K562 (cell line): ENCODE data around the gene RUSC1. TPM values are rescaled to one million over a fixed set of nuclear protein-coding genes. Genes with fewer than 3 reads are reported as not detected.

ENCODE experiments used
- ATAC-seq: fragments of 200-7000 bp; cut with Tn5 transposase; 3 replicates; pipeline ENCODE4 v1.9.1; 2020; ENCODE audit warnings: moderate library complexity
- BruUV-seq: library from RNA; stranded (reverse); fragments of 400-500 nt; replicated peaks from 2 replicates; lab custom pipeline; 2021; lab: Mats Ljungman, UMichigan
- CTCF ChIA-PET: fragments of 300-600 bp; formaldehyde crosslinking; extraction: SDS; loops from one replicate; lab custom pipeline; 2021; ENCODE audit warnings: low intra/inter-chr PET ratio; lab: Yijun Ruan, JAX
- POLR2A ChIA-PET: fragments of 300-600, 350-650 bp; sonication (Branson Sonifier 250); formaldehyde crosslinking; extraction: SDS; loops from one replicate; lab custom pipeline; 2021; ENCODE audit warnings: antibody characterized with exemption, inconsistent platforms; lab: Yijun Ruan, JAX
- DNase-seq, 4 experiments: peaks; one replicate each; pipeline versions ENCODE4 v3.0.0 to v3.0.0-alpha.2; 2011 to 2018; ENCODE audit warnings: low spot score in 3 of 4, mixed read lengths in 3 of 4; ENCODE audit errors: extremely low read depth in 1 of 4
- FAIRE-seq: peaks from 2 replicates; lab custom pipeline; 2011; peaks lifted over from hg19 to GRCh38; lab: Jason Lieb, UNC
- H2AFZ ChIP-seq: 2 replicates; pipeline ENCODE4 v1.6.0; 2011; ENCODE audit warnings: low read depth, low read length, control low read depth, inconsistent platforms
- H3K27ac ChIP-seq: fragments of 200-600 bp; 3 replicates; pipeline ENCODE4 v1.8.0; 2011; ENCODE audit warnings: low read depth, mild to moderate bottlenecking, control low read depth, inconsistent platforms, low read length, moderate library complexity, mixed read lengths; ENCODE audit errors: extremely low read depth
- H3K27me3 ChIP-seq, 2 experiments: fragments of 300-600 bp in 1 of 2; 2 replicates in 1 of 2; 3 replicates in 1 of 2; pipeline versions ENCODE4 v1.6.0 to v1.8.0; 2011; ENCODE audit warnings: inconsistent platforms in 2 of 2, low read length in 2 of 2, mild to moderate bottlenecking in 1 of 2, mixed read lengths in 1 of 2, moderate library complexity in 1 of 2; ENCODE audit not compliant: control insufficient read depth in 2 of 2, insufficient read depth in 2 of 2
- H3K36me3 ChIP-seq: fragments of 300-600 bp; 3 replicates; pipeline ENCODE4 v1.8.0; 2011; ENCODE audit warnings: mild to moderate bottlenecking, low read length, inconsistent platforms; ENCODE audit not compliant: control insufficient read depth, insufficient read depth
- H3K4me1 ChIP-seq, 2 experiments: fragments of 200-600 bp in 1 of 2; replicated peaks in 1 of 2; 2 replicates in 1 of 2; 3 replicates in 1 of 2; pipeline versions ENCODE4 v1.5.1 to v1.8.0; 2011; ENCODE audit warnings: inconsistent platforms in 2 of 2, low read length in 2 of 2, mild to moderate bottlenecking in 1 of 2, mixed read lengths in 1 of 2, moderate library complexity in 1 of 2; ENCODE audit not compliant: control insufficient read depth in 2 of 2, insufficient read depth in 2 of 2
- H3K4me2 ChIP-seq: 2 replicates; pipeline ENCODE4 v1.6.1; 2011; ENCODE audit warnings: low read length, control low read depth, inconsistent platforms, mixed read lengths; ENCODE audit not compliant: insufficient read depth
- H3K4me3 ChIP-seq: fragments of 200-600 bp; sonication (generic), shearing (Covaris generic); 2 replicates; pipeline ENCODE4 v1.5.1; 2016; ENCODE audit warnings: control low read depth, inconsistent platforms
- H3K79me2 ChIP-seq: fragments of 200-600 bp; 3 replicates; pipeline ENCODE4 v1.8.0; 2011; ENCODE audit warnings: low read length, inconsistent platforms; ENCODE audit not compliant: control insufficient read depth, insufficient read depth
- H3K9ac ChIP-seq, 2 experiments: 2 replicates each; pipeline versions ENCODE4 v1.6.0 to v1.6.1; 2011; ENCODE audit warnings: low read depth in 2 of 2, low read length in 2 of 2, control low read depth in 1 of 2, inconsistent platforms in 1 of 2, mild to moderate bottlenecking in 1 of 2, mixed read lengths in 1 of 2; ENCODE audit not compliant: insufficient read depth in 1 of 2
- H3K9me1 ChIP-seq: one replicate; pipeline ENCODE4 v1.6.0; 2011; ENCODE audit warnings: inconsistent platforms, mild to moderate bottlenecking, low read length, moderate library complexity; ENCODE audit not compliant: control insufficient read depth, insufficient read depth
- H3K9me3 ChIP-seq: replicated peaks from 2 replicates; pipeline ENCODE4 v1.5.1; 2011; ENCODE audit warnings: low read depth, low read length, inconsistent platforms; ENCODE audit not compliant: control insufficient read depth, insufficient read depth
- H4K20me1 ChIP-seq: replicated peaks from 2 replicates; pipeline ENCODE4 v1.6.1; 2011; ENCODE audit warnings: low read length, inconsistent platforms, mixed read lengths; ENCODE audit not compliant: control insufficient read depth, insufficient read depth
- CUX1 ChIP-seq: fragments of 200-800 bp; sonication (Bioruptor generic); IDR thresholded peaks from 2 replicates; pipeline ENCODE4 v1.6.1; 2016; ENCODE audit warnings: missing genetic modification characterization, missing compliant biosample characterization
- GTF2E2 ChIP-seq: fragments of 200-800 bp; sonication (Bioruptor generic); IDR thresholded peaks from 2 replicates; pipeline ENCODE4 v1.6.1; 2016; ENCODE audit warnings: missing genetic modification characterization, missing compliant biosample characterization
- POLR2B ChIP-seq: fragments of 450-650 bp; IDR thresholded peaks from 2 replicates; pipeline ENCODE4 v1.6.1; 2018; ENCODE audit warnings: low read depth; ENCODE audit not compliant: partially characterized antibody
- WGBS: fragments of 100-300 bp; shearing (Covaris generic); methylation state at CpG from one replicate; pipeline ENCODE4 v1.1.6; 2016; ENCODE audit warnings: low coverage, mixed read lengths; ENCODE audit not compliant: insufficient coverage; ENCODE audit errors: missing lambda C conversion rate; 5-methylcytosine and 5-hydroxymethylcytosine counted together
- in situ Hi-C: fragments of 300-500 bp; cut with MboI; formaldehyde crosslinking; loops from 4 replicates; pipeline ENCODE4 v1.15.0; 2018; ENCODE audit warnings: inconsistent platforms, mixed read lengths
- intact Hi-C: fragments of 100-400 bp; cut with micrococcal nuclease; formaldehyde crosslinking; loops from 2 replicates; pipeline ENCODE4 v1.14.2; 2022
- polyA plus RNA-seq, 8 experiments: library from polyadenylated mRNA; depleted of rRNA in 4 of 8; stranded (reverse) in 5 of 8; unstranded in 3 of 8; fragments of >200 nt; fragmentation: Nextera tagmentation in 2 of 8; fragmentation: Illumina TruSeq in 1 of 8; extraction: Ambion mirVana in 2 of 8; extraction: Trizol in 1 of 8; gene quantifications; 2 replicates each; pipeline versions ENCODE4 v1.2.1 to v1.2.3, GENCODE V29; 2011 to 2014; ENCODE audit warnings: inconsistent platforms in 1 of 8, missing spikeins in 1 of 8
- total RNA-seq, 7 experiments: library from RNA; depleted of rRNA in 6 of 7; stranded (reverse); fragments of >200 nt in 6 of 7; fragmentation: Illumina TruSeq in 2 of 7; extraction: Trizol in 2 of 7; gene quantifications; 2 replicates each; pipeline versions ENCODE4 v1.2.1 to v1.2.3, GENCODE V29; 2011 to 2021; ENCODE audit warnings: low replicate concordance in 1 of 7

Gene RUSC1
- total and polyA plus RNA-seq, 9 of the 15 experiments (the other 6 are each of a cell fraction or from before 2014, with no cell fraction given) = 5.7 to 68.3 (median 33.6) TPM

DNA sequence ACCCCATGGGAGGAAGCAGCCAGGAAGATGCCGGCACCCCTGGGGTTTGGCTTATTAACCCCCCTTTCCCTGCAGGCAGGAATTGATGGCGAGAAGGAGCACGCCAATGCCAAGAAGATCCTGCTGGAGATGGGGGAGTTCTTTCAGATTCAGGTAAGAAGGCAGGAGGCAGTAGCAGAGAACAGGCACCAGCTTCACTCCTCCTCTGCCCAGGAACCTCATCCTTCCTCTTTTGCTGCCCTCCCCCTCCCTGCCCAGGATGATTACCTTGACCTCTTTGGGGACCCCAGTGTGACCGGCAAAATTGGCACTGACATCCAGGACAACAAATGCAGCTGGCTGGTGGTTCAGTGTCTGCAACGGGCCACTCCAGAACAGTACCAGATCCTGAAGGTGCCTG, 1.2 kb upstream of the RUSC1 start:
- H3K27me3 ChIP-seq = no peaks in the 10 kb centered on the region
- peaks cover 4% of the 10 kb centered on the region for H3K9me1 ChIP-seq
- no peak overlapping the region for H3K4me3 ChIP-seq
- TF ChIP-seq POLR2B (peak; percentile 3), GTF2E2 (tag) (no peak), CUX1 (CRISPR knock-in tag) (no peak)
- WGBS = 77% methylated on average over 4 of the region's 5 CpGs
- intact Hi-C loops (no loop called here), in situ Hi-C loops (loop anchor here (25.0 kb wide), 1 partner anchor 1418 kb away; the partner anchor contains the start of genes ISG20L2, METTL25B and MRPL24)
- H2AFZ ChIP-seq = no peak overlapping the region
- ChIA-PET CTCF (no interaction called here), POLR2A (interaction anchor here (1.3 to 5.7 kb wide), 3 partner anchors 13 to 78 kb away, joined by 3 to 30 read pairs (median 4); no protein-coding TSS in a partner anchor)
- peak overlapping the region in 1 of 2 experiments; percentile 10; a peak in 1 of 4 replicates for H3K9ac ChIP-seq
- H3K36me3 ChIP-seq = peaks cover 56% of the 10 kb centered on the region
- ATAC-seq (no peak), FAIRE-seq (no peak), DNase-seq (no peak)
- peaks cover 14% of the 10 kb centered on the region for H4K20me1 ChIP-seq
- H3K4me1 ChIP-seq = peaks cover 8 to 44% of the 10 kb centered on the region in 2 experiments; a peak in 4 of 5 replicates
- no TSS peak for BruUV-seq
- H3K27ac ChIP-seq = peak overlapping the region; percentile 53; the same call in 1 of the 3 replicates
- no peak overlapping the region for H3K4me2 ChIP-seq
- no peaks in the 10 kb centered on the region for H3K9me3 ChIP-seq
- H3K79me2 ChIP-seq = peaks cover 3% of the 10 kb centered on the region; the same call in 2 of the 3 replicates
